Dendritic cell treated with granulocyte-macrophage colony-stimulating factor and Interleukin-4, amounts not matched to agents 40 ng/mL and 50 ng/mL, for 4 days (primary cell): Measurements from ENCODE around the gene GALNT10.

ENCODE experiments used
- H3K27ac Mint-ChIP-seq: one replicate; pipeline ENCODE4 v1.8.0; 2022; ENCODE audit warnings: mild to moderate bottlenecking, mixed read lengths
- H3K27me3 Mint-ChIP-seq: one replicate; pipeline ENCODE4 v1.8.0; 2022; ENCODE audit warnings: mild to moderate bottlenecking, mixed read lengths
- H3K36me3 Mint-ChIP-seq: one replicate; pipeline ENCODE4 v1.8.0; 2022; ENCODE audit warnings: low read depth, mixed read lengths
- H3K4me1 Mint-ChIP-seq: one replicate; pipeline ENCODE4 v1.8.0; 2022; ENCODE audit warnings: low read depth, mixed read lengths
- H3K4me3 Mint-ChIP-seq: one replicate; pipeline ENCODE4 v1.8.0; 2022; ENCODE audit warnings: mild to moderate bottlenecking, moderate library complexity, mixed read lengths
- H3K9me3 Mint-ChIP-seq: one replicate; pipeline ENCODE4 v1.8.0; 2022; ENCODE audit warnings: mixed read lengths
- intact Hi-C: fragments of 100-400 bp; cut with micrococcal nuclease; formaldehyde crosslinking; loops from one replicate; pipeline ENCODE4 v1.15.0; 2022

Gene GALNT10

DNA sequence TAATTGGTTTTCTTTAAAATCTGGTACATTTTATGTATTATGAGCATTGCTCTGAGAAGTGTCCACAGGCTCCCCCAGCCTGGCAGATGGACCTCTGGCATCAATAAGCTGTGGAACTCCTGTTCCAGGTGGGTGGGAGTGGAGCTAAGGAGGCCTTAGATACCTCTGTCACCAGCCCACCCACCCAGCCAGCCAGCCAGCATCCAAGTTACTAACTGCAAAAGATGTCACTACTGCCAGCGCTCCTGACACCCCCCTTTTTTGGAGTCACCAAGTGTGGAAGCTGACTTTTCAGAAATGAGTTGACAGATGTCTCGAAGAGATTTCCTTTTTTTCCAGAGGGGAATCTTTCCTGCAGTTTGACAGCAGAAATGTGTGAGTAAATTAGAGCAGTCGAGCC lies 111.2 kb downstream of the GALNT10 start:
- Mint-ChIP-seq H3K4me3 (no peak overlapping the region), H3K27ac (no peak overlapping the region), H3K36me3 (peaks cover 44% of the 10 kb centered on the region), H3K27me3 (no peaks in the 10 kb centered on the region), H3K9me3 (peaks cover 22% of the 10 kb centered on the region), H3K4me1 (peaks cover 15% of the 10 kb centered on the region)
- intact Hi-C loops: no loop called here

DNA sequence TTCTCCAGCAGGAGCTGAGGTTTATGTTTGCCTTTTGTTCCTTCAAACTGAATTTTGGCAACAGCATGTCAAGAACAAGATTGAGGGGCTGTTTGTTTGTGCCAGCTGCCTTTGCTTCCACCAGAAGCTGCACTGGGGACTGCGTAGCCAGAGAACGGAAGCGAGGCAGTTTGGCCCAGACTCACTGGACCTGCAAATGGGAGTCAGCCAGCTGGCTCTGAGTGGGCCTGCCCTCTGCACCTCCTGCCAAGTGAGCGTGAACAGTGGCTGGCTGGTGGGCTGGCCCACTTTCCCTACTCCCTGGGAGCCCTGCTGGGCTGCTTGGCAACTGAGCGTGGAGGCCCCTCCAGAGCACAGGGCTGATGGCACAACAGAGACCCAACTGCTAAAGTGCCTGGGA lies 111.6 kb downstream of the GALNT10 start:
- H3K4me3 Mint-ChIP-seq: no peak overlapping the region
- no peak overlapping the region for H3K27ac Mint-ChIP-seq
- no peaks in the 10 kb centered on the region for H3K27me3 Mint-ChIP-seq
- intact Hi-C loops: no loop called here
- H3K4me1 Mint-ChIP-seq: peaks cover 15% of the 10 kb centered on the region
- H3K9me3 Mint-ChIP-seq: peaks cover 22% of the 10 kb centered on the region
- peaks cover 41% of the 10 kb centered on the region for H3K36me3 Mint-ChIP-seq

DNA sequence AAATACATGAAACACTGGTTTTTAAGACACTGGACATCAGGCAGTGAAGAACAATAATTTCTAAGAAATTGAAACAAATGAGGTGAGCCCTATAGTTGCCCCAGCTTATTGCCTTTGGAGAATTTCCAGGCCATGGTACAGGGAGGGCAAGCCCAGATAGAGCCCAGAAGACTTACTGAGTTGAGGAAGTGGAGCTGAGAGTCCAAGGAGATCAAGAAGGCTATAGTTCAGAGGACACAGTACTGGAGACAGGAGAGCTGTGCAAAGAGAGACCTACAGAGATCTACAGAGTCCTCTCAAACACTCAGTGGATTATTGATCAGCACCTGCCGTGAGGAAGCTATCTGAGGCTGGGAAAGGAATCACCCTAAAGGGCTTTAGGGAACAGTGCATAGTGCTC lies 112.6 kb downstream of the GALNT10 start:
- H3K36me3 Mint-ChIP-seq: peaks cover 41% of the 10 kb centered on the region
- intact Hi-C loops: no loop called here
- H3K27me3 Mint-ChIP-seq: no peaks in the 10 kb centered on the region
- H3K27ac Mint-ChIP-seq: no peak overlapping the region
- H3K4me1 Mint-ChIP-seq: peaks cover 7% of the 10 kb centered on the region
- no peak overlapping the region for H3K4me3 Mint-ChIP-seq
- peaks cover 22% of the 10 kb centered on the region for H3K9me3 Mint-ChIP-seq

DNA sequence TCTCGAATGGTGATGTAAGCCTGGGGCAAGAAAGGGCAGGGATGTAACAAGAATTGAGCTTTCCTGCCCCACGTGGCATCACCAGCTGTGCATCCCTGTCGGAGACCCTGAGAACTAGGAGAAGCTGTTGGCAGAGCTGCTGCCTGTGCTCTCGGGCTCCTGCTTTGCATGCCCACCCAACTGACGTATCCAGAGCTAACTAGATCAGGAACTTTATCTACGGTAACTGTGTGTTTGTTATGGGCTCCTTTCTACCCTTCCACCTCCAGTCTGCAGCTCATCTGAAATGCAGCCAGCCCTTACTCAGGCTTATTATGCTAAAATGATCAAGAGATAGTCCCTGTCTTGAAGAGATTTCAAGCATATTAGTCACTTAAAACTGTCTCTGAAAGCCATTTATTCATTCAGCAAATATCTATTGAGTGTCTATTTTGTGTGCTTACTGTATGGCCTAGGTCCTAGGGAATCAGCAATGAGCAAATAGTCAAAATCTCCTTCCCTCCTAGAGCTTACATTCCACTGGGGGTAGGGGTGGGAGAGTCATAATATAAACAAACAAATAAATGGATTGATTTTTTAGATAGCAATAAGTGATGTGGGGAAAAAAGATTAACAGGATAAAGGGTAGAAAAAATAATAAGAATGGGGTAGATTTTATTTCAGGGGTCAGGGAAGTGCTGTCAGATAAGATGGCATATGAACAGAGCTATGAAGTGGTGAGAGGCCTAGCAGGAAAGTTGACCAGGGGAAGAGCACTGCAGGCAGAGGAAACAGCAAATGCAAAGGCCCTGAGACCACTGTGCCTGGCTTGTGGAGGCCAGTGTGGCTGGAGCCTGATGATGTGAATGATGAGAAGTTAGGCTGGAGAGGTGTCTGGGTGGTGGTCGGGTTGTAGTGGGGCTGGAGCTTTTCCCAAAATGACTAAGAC lies 118.2 kb downstream of the GALNT10 start:
- H3K36me3 Mint-ChIP-seq: peaks cover 12% of the 10 kb centered on the region
- H3K4me3 Mint-ChIP-seq: no peak overlapping the region
- no peaks in the 10 kb centered on the region for H3K4me1 Mint-ChIP-seq
- H3K27ac Mint-ChIP-seq: no peak overlapping the region
- peaks cover 14% of the 10 kb centered on the region for H3K9me3 Mint-ChIP-seq
- intact Hi-C loops: no loop called here
- H3K27me3 Mint-ChIP-seq: no peaks in the 10 kb centered on the region

DNA sequence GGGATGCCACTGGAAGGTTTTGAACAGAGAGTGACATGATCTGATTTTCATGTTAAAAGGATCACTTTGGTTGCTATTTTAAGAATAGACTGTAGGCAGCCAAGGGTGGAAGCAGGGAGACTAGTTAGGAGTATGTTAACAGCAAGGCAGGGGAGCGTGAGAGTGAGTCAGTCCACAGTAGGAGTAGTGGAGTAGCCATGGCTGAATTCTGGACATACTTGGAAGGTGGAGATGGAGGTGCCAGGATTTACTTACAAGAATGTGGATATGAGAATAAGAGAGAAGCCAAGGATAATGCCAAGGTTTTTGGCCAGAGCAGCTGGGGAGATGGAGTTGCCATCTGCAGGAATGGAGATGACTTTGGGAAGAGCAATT lies 118.8 kb downstream of the GALNT10 start:
- H3K36me3 Mint-ChIP-seq: peaks cover 6% of the 10 kb centered on the region
- H3K27me3 Mint-ChIP-seq: no peaks in the 10 kb centered on the region
- peaks cover 8% of the 10 kb centered on the region for H3K9me3 Mint-ChIP-seq
- H3K4me3 Mint-ChIP-seq: no peak overlapping the region
- intact Hi-C loops: no loop called here
- no peak overlapping the region for H3K27ac Mint-ChIP-seq
- H3K4me1 Mint-ChIP-seq: no peaks in the 10 kb centered on the region

DNA sequence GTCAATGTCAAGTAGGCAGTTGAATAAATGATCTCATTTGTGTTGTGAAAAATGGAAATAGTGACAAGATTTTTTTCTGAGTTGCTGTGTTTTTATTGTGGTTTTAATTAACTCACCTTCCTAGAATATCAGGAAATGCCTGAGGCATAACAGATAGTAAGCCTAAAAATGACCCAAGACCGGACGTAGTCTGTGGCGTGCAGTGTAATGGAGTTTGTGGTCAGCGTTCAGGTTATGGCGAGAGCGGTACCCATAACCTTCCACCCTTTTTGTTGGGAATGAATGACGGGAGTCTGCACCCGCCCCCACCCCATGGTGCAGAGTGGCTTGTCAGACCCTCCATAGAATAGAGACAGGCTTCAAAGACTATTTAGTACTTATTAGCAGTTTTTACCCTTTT lies 119.3 kb downstream of the GALNT10 start:
- H3K36me3 Mint-ChIP-seq: peaks cover 1% of the 10 kb centered on the region
- H3K4me1 Mint-ChIP-seq: no peaks in the 10 kb centered on the region
- intact Hi-C loops: no loop called here
- H3K27ac Mint-ChIP-seq: no peak overlapping the region
- H3K27me3 Mint-ChIP-seq: no peaks in the 10 kb centered on the region
- H3K9me3 Mint-ChIP-seq: peaks cover 3% of the 10 kb centered on the region
- H3K4me3 Mint-ChIP-seq: no peak overlapping the region

DNA sequence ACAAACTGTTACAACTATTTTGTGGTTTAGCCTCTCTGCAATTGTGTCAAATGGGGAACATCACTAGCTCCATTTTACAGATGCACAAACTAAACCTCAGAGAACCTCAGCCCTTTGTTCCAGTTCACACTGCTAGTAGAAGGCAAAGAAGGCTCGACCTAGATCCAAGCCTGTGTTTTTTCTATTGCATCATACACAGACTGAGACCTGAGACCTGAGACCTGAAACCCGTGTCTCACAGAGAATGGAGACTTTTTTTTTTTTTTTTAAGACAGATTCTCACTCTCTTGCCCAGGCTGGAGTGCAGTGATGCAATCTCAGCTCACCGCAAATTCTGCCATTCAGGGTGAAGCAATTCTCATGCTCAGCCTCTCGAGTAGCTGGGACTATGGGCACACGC lies 120.8 kb downstream of the GALNT10 start:
- intact Hi-C loops: no loop called here
- Mint-ChIP-seq H3K4me1 (no peaks in the 10 kb centered on the region), H3K27ac (no peak overlapping the region), H3K36me3 (no peaks in the 10 kb centered on the region), H3K9me3 (no peaks in the 10 kb centered on the region), H3K27me3 (no peaks in the 10 kb centered on the region), H3K4me3 (no peak overlapping the region)

DNA sequence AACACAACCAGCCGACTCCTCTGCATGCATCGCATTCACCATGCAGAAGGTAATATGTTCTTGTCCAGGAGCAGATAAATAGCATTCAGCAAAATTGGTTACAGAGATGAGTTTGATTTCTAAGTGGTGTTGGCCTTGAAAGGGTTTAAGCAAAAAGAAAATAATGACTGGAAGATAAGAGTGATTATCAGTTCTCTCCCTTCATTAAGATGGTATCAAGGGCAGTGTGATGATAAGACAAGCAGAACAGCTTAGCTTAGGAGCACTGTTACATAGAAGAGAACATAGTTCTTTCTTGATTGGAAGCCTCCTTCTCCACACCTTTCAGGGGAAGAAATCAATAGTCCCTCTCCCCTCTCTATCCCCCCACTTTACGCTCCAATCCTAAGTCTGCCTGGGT lies 121.5 kb downstream of the GALNT10 start:
- intact Hi-C loops: no loop called here
- Mint-ChIP-seq H3K4me1 (no peaks in the 10 kb centered on the region), H3K27ac (no peak overlapping the region), H3K4me3 (no peak overlapping the region), H3K9me3 (no peaks in the 10 kb centered on the region), H3K36me3 (no peaks in the 10 kb centered on the region), H3K27me3 (no peaks in the 10 kb centered on the region)

DNA sequence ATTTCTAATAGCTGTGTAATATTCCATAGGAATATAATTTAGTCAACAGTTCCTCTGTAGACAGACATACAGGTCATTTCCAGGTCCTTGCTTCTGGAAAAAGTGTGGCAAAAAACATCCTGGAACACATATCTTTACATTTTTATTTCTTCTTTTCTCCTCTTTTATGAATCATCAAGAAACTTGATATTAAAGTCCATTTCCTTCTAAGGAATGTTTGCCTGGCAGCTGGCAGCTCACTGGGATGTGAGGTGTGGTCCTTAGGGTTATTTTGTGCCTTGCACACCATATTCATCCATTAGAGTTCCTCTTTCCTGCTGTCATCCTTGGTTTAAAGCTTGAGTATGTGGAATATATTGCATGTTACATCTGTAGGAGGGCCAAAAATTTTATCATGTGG lies 122.0 kb downstream of the GALNT10 start:
- Mint-ChIP-seq H3K9me3 (no peaks in the 10 kb centered on the region), H3K36me3 (no peaks in the 10 kb centered on the region), H3K4me1 (no peaks in the 10 kb centered on the region), H3K4me3 (no peak overlapping the region), H3K27me3 (no peaks in the 10 kb centered on the region), H3K27ac (no peak overlapping the region)
- intact Hi-C loops: no loop called here

DNA sequence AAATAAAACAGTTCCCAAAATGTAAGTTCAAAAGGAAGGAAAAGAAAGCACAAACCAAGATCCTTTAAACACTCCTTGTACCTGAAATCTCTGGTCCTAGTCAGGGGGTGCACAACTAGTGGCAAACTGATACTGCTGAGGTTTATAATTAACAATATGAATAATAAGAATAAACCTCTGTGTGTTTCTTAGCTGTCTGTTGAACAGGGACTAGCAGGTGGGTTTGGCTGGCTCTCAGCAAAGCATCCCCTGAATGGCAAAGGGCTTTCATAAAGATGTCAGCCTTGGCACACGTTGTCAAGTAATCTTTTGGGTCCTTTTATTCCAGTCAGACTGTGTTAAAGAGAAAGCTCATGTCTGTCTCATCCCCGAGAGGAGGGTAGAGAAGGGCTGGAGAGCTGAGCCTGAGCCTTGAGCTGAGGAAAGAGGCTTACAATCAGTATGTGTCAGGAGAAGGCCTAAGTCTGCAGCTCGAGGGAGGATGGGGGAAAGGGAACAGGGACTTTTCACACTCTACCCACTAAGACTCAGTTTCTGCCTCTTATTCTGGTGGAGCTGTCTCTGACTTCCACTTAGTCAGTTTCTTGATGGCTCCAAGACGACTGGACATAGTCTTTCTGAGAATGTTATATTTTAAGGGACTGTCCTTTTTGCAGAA lies 123.0 kb downstream of the GALNT10 start:
- H3K4me3 Mint-ChIP-seq: no peak overlapping the region
- no peak overlapping the region for H3K27ac Mint-ChIP-seq
- intact Hi-C loops: no loop called here
- no peaks in the 10 kb centered on the region for H3K4me1 Mint-ChIP-seq
- no peaks in the 10 kb centered on the region for H3K27me3 Mint-ChIP-seq
- no peaks in the 10 kb centered on the region for H3K9me3 Mint-ChIP-seq
- no peaks in the 10 kb centered on the region for H3K36me3 Mint-ChIP-seq

DNA sequence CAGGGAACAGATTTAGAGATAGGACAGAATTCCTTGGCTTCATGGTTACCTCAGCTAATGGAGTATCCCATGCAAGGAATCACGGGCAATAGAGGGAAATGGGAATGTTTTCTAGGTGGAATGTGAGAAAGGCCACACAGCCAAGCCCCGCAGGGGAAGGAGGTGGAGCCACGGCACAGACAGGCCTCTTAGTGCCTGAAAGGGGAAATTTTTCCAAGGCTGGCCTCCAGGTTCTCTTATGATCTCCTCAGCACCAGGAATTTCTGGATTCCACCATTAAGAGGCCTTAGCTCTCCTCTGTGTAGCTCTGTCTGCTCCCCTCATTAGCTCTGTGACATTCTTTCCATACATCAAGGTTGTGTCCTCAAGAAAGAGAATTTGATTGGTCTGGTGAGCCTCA lies 124.7 kb downstream of the GALNT10 start:
- no peaks in the 10 kb centered on the region for H3K36me3 Mint-ChIP-seq
- no peak overlapping the region for H3K4me3 Mint-ChIP-seq
- H3K27ac Mint-ChIP-seq: no peak overlapping the region
- intact Hi-C loops: no loop called here
- no peaks in the 10 kb centered on the region for H3K4me1 Mint-ChIP-seq
- no peaks in the 10 kb centered on the region for H3K27me3 Mint-ChIP-seq
- H3K9me3 Mint-ChIP-seq: no peaks in the 10 kb centered on the region

DNA sequence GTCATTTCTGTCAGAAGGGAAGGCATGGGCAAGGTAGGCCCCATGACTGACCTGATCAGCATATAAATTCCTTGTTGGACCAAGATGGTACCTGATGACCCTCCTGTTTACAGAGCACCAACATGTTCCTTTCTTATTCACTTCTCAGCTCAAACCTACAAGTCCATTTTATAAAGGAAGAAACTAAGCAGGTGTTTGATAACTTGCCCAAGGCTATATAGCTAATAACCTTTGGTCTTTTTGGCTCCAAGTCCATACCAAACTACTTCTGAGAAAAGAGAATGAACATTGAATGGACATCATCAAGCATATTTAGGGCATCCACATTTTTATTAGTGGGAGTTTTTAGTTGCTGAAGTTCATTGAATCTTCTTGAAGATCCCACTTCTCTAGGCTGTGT lies 125.2 kb downstream of the GALNT10 start:
- Mint-ChIP-seq H3K36me3 (no peaks in the 10 kb centered on the region), H3K4me3 (no peak overlapping the region), H3K27ac (no peak overlapping the region), H3K9me3 (no peaks in the 10 kb centered on the region), H3K27me3 (no peaks in the 10 kb centered on the region), H3K4me1 (no peaks in the 10 kb centered on the region)
- intact Hi-C loops: no loop called here

DNA sequence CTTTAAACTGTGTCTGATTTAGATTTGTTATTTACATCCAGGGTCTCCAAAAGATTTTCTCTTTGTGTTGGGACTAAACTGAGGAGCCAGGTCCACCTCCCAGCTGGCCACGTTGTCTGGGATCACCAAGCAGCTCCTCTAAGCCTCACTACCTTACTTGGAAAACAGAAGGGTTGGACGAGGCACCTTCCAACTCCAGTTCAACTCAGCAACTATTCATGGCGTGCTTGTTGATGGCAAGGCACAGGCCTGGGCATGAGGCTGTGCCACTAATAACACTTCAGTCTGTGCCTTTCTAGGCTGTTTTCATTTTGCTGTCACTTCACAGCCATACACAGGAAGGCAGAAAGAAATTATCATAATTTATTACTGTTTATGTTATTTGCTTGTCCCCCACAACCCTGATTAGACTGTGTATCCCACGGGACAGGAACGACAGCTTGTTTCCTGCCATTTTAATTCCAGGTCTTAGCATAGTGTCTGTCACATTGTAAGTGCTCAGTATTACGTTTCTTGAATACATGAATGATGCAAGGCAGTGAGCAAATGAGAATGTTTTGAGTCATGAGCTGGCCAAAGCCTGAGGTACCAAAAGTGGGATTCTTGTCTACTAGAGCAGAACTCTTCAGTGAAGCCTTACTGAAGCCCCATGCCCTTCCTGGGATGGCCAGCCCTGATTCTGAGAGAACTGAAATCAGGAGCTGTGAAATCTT lies 125.8 kb downstream of the GALNT10 start:
- Mint-ChIP-seq H3K36me3 (no peaks in the 10 kb centered on the region), H3K27ac (no peak overlapping the region), H3K4me3 (no peak overlapping the region), H3K27me3 (no peaks in the 10 kb centered on the region), H3K4me1 (no peaks in the 10 kb centered on the region), H3K9me3 (no peaks in the 10 kb centered on the region)
- intact Hi-C loops: no loop called here

DNA sequence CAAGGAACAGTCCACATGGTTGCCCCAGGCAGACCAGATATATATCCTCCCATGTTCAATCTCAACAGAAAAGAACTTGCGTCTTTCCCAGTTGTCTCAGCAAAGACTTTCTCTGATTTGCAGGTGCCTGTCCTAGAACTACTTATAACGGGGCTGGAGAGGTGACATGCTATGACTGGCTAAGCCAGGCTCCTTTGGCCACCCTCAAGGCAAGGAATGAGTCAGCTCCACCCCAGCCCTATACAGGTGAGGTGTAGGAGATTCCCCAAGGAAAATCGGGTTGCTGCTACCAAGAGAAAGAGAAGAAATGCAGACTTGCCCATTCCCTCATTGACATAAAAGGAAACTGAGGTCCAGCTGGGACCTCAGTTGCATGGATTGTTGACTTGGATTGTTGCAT lies 127.4 kb downstream of the GALNT10 start:
- no peak overlapping the region for H3K27ac Mint-ChIP-seq
- H3K9me3 Mint-ChIP-seq: no peaks in the 10 kb centered on the region
- H3K27me3 Mint-ChIP-seq: no peaks in the 10 kb centered on the region
- no peaks in the 10 kb centered on the region for H3K4me1 Mint-ChIP-seq
- no peaks in the 10 kb centered on the region for H3K36me3 Mint-ChIP-seq
- intact Hi-C loops: no loop called here
- no peak overlapping the region for H3K4me3 Mint-ChIP-seq
